Endothelial cell of umbilical vein (primary cell): ENCODE measurements around the gene GDPD3.

Source experiments
- CTCF ChIP-seq, 2 donors: IDR thresholded peaks; 1 replicate in 1 of 2; 2 replicates in 1 of 2; pipeline ENCODE4 v1.5.1; 2011; ENCODE audit warnings: low read length in 2 of 2, mild to moderate bottlenecking in 2 of 2, moderate library complexity in 2 of 2, control low read depth in 1 of 2, inconsistent platforms in 1 of 2, low read depth in 1 of 2; ENCODE audit not compliant: insufficient read depth in 1 of 2; ENCODE audit errors: extremely low read depth in 1 of 2
- JUN ChIP-seq: IDR thresholded peaks from 2 replicates; pipeline ENCODE4 v1.6.1; 2011; ENCODE audit warnings: borderline replicate concordance, low read depth; ENCODE audit not compliant: insufficient read length, insufficient read depth
- POLR2A ChIP-seq: IDR thresholded peaks from 2 replicates; pipeline ENCODE4 v1.6.1; 2012; ENCODE audit warnings: low read depth, mild to moderate bottlenecking, control low read depth, low read length

- no peak for TF ChIP-seq CTCF (IDR thresholded peaks at IDR 0.05; ENCODE audit: extremely low read depth in 1 of 2, insufficient read depth in 1 of 2, low read depth in 1 of 2, low read length in 2 of 2)
- TF ChIP-seq POLR2A = no peak
- TF ChIP-seq JUN = no peak
Observed at GRCh38 chr16:30117768-30118167, 4.4 kb upstream of the GDPD3 start.
